HG03457 (cell line): ENCODE measurements around the gene ACAA1.

Experiments used
- ATAC-seq: cut with Tn5 transposase; IDR thresholded peaks from one replicate; pipeline ENCODE4 v1.9.1; 2021; ENCODE audit warnings: moderate number of reproducible peaks; ENCODE audit not compliant: unreplicated experiment

The ACAA1 gene

GRCh38 chr3:38119821-38120692 lies 16.9 kb downstream of the ACAA1 start:
- no peak for ATAC-seq

GRCh38 chr3:38119248-38119544 lies 17.7 kb downstream of the ACAA1 start:
- no peak for ATAC-seq

- ATAC-seq = no peak
Observed at GRCh38 chr3:38118421-38119247, 18.3 kb downstream of the ACAA1 start.

- ATAC-seq = no peak
Observed at GRCh38 chr3:38117748-38118420, 19.0 kb downstream of the ACAA1 start.

GRCh38 chr3:38117163-38117716 lies 19.7 kb downstream of the ACAA1 start:
- ATAC-seq = no peak

GRCh38 chr3:38116471-38117162 lies 20.3 kb downstream of the ACAA1 start:
- ATAC-seq = no peak

GRCh38 chr3:38115645-38116427 lies 21.1 kb downstream of the ACAA1 start:
- ATAC-seq = no peak

- ATAC-seq = no peak
Observed at GRCh38 chr3:38114875-38115644, 21.9 kb downstream of the ACAA1 start.

GRCh38 chr3:38114052-38114874 lies 22.7 kb downstream of the ACAA1 start:
- no peak for ATAC-seq

GRCh38 chr3:38112378-38112761 lies 24.6 kb downstream of the ACAA1 start:
- ATAC-seq = no peak

- ATAC-seq = no peak
Observed at GRCh38 chr3:38111696-38112377, 25.1 kb downstream of the ACAA1 start.

GRCh38 chr3:38111201-38111600 lies 25.7 kb downstream of the ACAA1 start:
- no peak for ATAC-seq

- ATAC-seq = no peak
Observed at GRCh38 chr3:38110314-38111050, 26.4 kb downstream of the ACAA1 start.

GRCh38 chr3:38109580-38110313 lies 27.2 kb downstream of the ACAA1 start:
- ATAC-seq = no peak

- no peak for ATAC-seq
Observed at GRCh38 chr3:38108649-38109579, 28.0 kb downstream of the ACAA1 start.
